Smooth muscle cell (in vitro differentiated cells): Measurements from ENCODE around the gene POFUT1. TPM values are rescaled to one million over a fixed set of nuclear protein-coding genes. Genes with fewer than 3 reads are reported as not detected.
"Not testable (repeated sequence)": the region's sequence is repeated elsewhere in the genome, so short reads cannot be mapped to it uniquely, and the experiment has no call there.

Experiments used
- DNase-seq: peaks from one replicate; lab custom pipeline; 2025; ENCODE audit not compliant: unreplicated experiment; lab: John Stamatoyannopoulos, UW
- H2AFZ ChIP-seq: fragments of 200-600 bp; sonication (generic); 2 replicates; pipeline ENCODE4 v1.6.0; 2016; ENCODE audit warnings: antibody characterized with exemption, low read depth, mild to moderate bottlenecking
- H3F3A ChIP-seq: fragments of 200-600 bp; sonication (generic); 2 replicates; pipeline ENCODE4 v1.6.0; 2017; ENCODE audit warnings: antibody characterized with exemption, low read depth
- H3K27ac ChIP-seq: fragments of 200-600 bp; sonication (generic); 2 replicates; pipeline ENCODE4 v1.5.1; 2016; ENCODE audit warnings: low read depth, mild to moderate bottlenecking
- H3K27me3 ChIP-seq: fragments of 200-600 bp; sonication (generic); 2 replicates; pipeline ENCODE4 v1.6.1; 2016; ENCODE audit warnings: low read depth, mild to moderate bottlenecking
- H3K36me3 ChIP-seq: fragments of 200-600 bp; sonication (generic); 2 replicates; pipeline ENCODE4 v1.5.1; 2016; ENCODE audit warnings: low read depth
- H3K4me1 ChIP-seq: fragments of 200-600 bp; sonication (generic); 2 replicates; pipeline ENCODE4 v1.5.1; 2016; ENCODE audit warnings: low read depth
- H3K4me2 ChIP-seq: fragments of 200-600 bp; sonication (generic); 2 replicates; pipeline ENCODE4 v1.6.0; 2016; ENCODE audit warnings: mild to moderate bottlenecking
- H3K4me3 ChIP-seq: fragments of 200-600 bp; sonication (generic); 2 replicates; pipeline ENCODE4 v1.5.1; 2016; ENCODE audit warnings: mild to moderate bottlenecking
- H3K79me2 ChIP-seq: fragments of 200-600 bp; sonication (generic); 2 replicates; pipeline ENCODE4 v1.6.0; 2016; ENCODE audit warnings: low read depth, mild to moderate bottlenecking
- H3K9ac ChIP-seq: fragments of 200-600 bp; sonication (generic); 2 replicates; pipeline ENCODE4 v1.6.0; 2016; ENCODE audit warnings: low read depth
- H3K9me3 ChIP-seq: fragments of 200-600 bp; sonication (generic); replicated peaks from 2 replicates; pipeline ENCODE4 v1.5.1; 2016; ENCODE audit warnings: low read depth
- H4K20me1 ChIP-seq: fragments of 200-600 bp; sonication (generic); 2 replicates; pipeline ENCODE4 v1.6.0; 2016; ENCODE audit warnings: low read depth
- WGBS: methylation state at CpG from one replicate; pipeline ENCODE4 v1.1.7; 2016; ENCODE audit warnings: low lambda C conversion rate; 5-methylcytosine and 5-hydroxymethylcytosine counted together
- polyA plus RNA-seq: library from polyadenylated mRNA; unstranded; fragments of >200 nt; fragmentation: Nextera tagmentation; extraction: Ambion mirVana; gene quantifications from 2 replicates; pipeline ENCODE4 v1.2.1, GENCODE V29; 2016
- total RNA-seq: library from RNA; depleted of rRNA; stranded (reverse); fragments of >200 nt; gene quantifications from 2 replicates; pipeline ENCODE4 v1.2.3, GENCODE V29; 2014
- TF ChIP-seq, protein P1 (sequence below): fragments of 200-600 bp; sonication (generic); IDR thresholded peaks from 2 replicates; pipeline ENCODE4 v1.5.1; 2017; ENCODE audit warnings: borderline replicate concordance, mild to moderate bottlenecking, antibody characterized with exemption; ENCODE audit not compliant: insufficient read depth, poor library complexity, severe bottlenecking

Gene POFUT1
- total and polyA plus RNA-seq, 2 experiments from 2014 or later, result 44.3 to 45.0 TPM

DNA sequence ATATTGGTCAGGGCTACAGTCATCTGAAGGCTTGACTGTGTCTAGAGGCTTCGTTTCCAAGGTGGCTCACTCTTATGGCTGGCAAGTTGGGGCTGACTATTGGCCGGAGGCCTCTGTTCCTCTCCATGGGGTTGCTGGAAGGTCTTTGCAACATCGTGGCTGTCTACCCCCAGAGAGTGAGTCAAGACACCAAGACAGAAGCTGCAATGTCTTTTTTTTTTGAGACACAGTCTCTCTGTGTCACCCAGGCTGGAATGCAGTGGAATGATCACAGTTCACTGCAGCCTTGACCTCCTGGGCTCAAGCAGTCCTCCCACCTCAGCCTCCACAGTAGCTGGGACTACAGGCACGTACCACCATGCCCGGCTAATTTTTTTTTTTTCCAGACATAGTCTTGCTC, 40.4 kb downstream of the POFUT1 start:
- 80% methylated on average over 5 of the region's 5 CpGs for WGBS
- TF ChIP-seq, protein P1, sequence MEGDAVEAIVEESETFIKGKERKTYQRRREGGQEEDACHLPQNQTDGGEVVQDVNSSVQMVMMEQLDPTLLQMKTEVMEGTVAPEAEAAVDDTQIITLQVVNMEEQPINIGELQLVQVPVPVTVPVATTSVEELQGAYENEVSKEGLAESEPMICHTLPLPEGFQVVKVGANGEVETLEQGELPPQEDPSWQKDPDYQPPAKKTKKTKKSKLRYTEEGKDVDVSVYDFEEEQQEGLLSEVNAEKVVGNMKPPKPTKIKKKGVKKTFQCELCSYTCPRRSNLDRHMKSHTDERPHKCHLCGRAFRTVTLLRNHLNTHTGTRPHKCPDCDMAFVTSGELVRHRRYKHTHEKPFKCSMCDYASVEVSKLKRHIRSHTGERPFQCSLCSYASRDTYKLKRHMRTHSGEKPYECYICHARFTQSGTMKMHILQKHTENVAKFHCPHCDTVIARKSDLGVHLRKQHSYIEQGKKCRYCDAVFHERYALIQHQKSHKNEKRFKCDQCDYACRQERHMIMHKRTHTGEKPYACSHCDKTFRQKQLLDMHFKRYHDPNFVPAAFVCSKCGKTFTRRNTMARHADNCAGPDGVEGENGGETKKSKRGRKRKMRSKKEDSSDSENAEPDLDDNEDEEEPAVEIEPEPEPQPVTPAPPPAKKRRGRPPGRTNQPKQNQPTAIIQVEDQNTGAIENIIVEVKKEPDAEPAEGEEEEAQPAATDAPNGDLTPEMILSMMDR, result no peak
- no peak overlapping the region for H3K9ac ChIP-seq
- no peak overlapping the region for H2AFZ ChIP-seq
- no peaks in the 10 kb centered on the region for H3K4me1 ChIP-seq
- H3K36me3 ChIP-seq, result no peaks in the 10 kb centered on the region
- no peaks in the 10 kb centered on the region for H3K27me3 ChIP-seq
- H3K79me2 ChIP-seq, result no peaks in the 10 kb centered on the region
- no peak for DNase-seq
- no peaks in the 10 kb centered on the region for H3K9me3 ChIP-seq
- no peaks in the 10 kb centered on the region for H3F3A ChIP-seq
- H3K4me2 ChIP-seq, result no peak overlapping the region
- H3K4me3 ChIP-seq, result no peak overlapping the region
- no peaks in the 10 kb centered on the region for H4K20me1 ChIP-seq
- H3K27ac ChIP-seq, result no peak overlapping the region

DNA sequence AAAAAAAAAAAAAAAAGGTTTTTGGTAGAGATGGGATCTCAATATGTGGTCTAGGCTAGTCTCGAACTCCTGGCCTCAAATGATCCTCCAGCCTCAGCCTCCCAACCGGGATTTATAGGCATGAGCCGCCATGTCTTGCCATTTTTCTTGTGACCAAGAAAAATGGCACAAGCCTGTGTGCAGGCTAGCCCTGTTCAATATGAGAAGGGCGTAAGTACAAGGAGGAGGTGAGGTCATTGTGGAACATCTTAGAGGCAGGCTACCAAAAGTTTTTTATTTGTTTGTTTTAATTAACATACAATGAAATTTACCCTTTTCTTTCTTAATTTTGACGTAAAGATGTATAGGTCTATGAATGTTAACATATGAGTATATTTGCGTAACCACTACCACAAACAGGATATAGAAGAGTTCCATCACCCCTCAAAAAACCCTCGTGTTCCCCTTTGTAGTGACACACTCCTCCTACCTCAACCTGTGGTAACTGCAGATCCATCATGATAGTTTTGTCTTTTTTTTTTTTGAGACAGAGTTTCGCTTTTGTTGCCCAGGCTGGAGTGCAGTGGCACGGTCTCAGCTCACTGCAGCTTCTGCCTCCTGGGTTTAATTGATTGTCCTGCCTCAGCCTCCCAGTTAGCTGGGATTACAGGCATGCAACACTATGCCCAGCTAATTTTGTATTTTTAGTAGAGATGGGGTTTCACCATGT, 41.5 kb downstream of the POFUT1 start:
- H2AFZ ChIP-seq, result no peak overlapping the region
- H3K4me1 ChIP-seq, result no peaks in the 10 kb centered on the region
- no peaks in the 10 kb centered on the region for H3K36me3 ChIP-seq
- H3K27me3 ChIP-seq, result no peaks in the 10 kb centered on the region
- no peaks in the 10 kb centered on the region for H3K79me2 ChIP-seq
- no peak overlapping the region for H3K4me3 ChIP-seq
- H4K20me1 ChIP-seq, result no peaks in the 10 kb centered on the region
- H3K9ac ChIP-seq, result no peak overlapping the region
- no peak overlapping the region for H3K27ac ChIP-seq
- TF ChIP-seq, protein P1, result no peak
- no peaks in the 10 kb centered on the region for H3K9me3 ChIP-seq
- WGBS, result 95% methylated on average over 9 of the region's 9 CpGs
- no peak for DNase-seq
- H3F3A ChIP-seq, result no peaks in the 10 kb centered on the region
- no peak overlapping the region for H3K4me2 ChIP-seq

DNA sequence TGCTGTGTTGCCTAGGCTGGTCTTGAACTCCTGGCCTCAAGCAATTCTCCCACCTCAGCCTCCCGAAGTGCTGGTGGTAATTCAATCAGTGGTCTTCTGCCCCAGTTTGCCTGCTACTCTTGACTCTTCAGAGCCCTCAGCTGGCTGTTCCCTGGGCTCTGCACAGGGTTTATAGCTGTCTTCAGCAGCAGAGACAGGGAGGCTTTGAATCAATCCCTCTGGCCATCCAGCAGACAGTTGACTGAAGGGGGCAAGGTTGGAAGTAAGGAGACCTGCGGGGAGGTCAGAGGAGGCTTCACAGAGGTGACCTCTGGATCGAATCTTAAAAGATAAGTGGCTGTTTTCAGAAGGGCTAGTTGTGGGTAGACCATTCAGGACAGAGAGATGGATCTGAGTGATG, 43.8 kb downstream of the POFUT1 start:
- H3F3A ChIP-seq, result peaks cover 10% of the 10 kb centered on the region
- no peaks in the 10 kb centered on the region for H3K27me3 ChIP-seq
- DNase-seq, result no peak
- no peaks in the 10 kb centered on the region for H3K36me3 ChIP-seq
- H3K27ac ChIP-seq, result no peak overlapping the region
- H3K4me2 ChIP-seq, result no peak overlapping the region
- no peak overlapping the region for H3K9ac ChIP-seq
- no peak overlapping the region for H2AFZ ChIP-seq
- 80% methylated on average over 3 of the region's 3 CpGs for WGBS
- no peaks in the 10 kb centered on the region for H3K79me2 ChIP-seq
- no peaks in the 10 kb centered on the region for H3K9me3 ChIP-seq
- H4K20me1 ChIP-seq, result no peaks in the 10 kb centered on the region
- TF ChIP-seq, protein P1, result no peak
- no peaks in the 10 kb centered on the region for H3K4me1 ChIP-seq
- H3K4me3 ChIP-seq, result no peak overlapping the region

DNA sequence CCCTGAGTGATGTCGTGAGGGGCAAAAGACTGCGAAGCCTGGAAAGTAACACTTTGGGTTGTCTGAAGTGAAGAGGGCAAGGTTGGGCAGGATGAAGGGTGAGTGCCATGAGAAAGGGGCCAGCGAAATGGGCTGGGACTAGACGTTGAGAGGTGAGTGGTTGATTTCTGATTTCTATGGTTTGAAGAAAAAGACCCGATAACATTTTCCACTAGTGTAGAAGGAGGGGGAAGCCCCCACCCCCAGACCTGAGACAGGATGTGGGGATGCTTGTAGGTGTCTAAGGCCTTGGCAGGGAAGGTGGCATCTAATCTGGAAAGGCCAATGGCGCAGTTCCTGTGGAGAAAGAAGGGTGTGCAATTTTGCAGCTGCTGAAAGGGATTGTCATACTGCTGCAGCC, 44.5 kb downstream of the POFUT1 start:
- H3K4me1 ChIP-seq, result no peaks in the 10 kb centered on the region
- no peaks in the 10 kb centered on the region for H3K79me2 ChIP-seq
- H4K20me1 ChIP-seq, result no peaks in the 10 kb centered on the region
- H2AFZ ChIP-seq, result no peak overlapping the region
- DNase-seq, result no peak
- H3K27ac ChIP-seq, result no peak overlapping the region
- H3K9me3 ChIP-seq, result no peaks in the 10 kb centered on the region
- no peak overlapping the region for H3K4me2 ChIP-seq
- H3K9ac ChIP-seq, result no peak overlapping the region
- TF ChIP-seq, protein P1, result no peak
- no peaks in the 10 kb centered on the region for H3K36me3 ChIP-seq
- WGBS, result 93% methylated on average over 6 of the region's 6 CpGs
- H3K4me3 ChIP-seq, result no peak overlapping the region
- peaks cover 10% of the 10 kb centered on the region for H3F3A ChIP-seq
- no peaks in the 10 kb centered on the region for H3K27me3 ChIP-seq

DNA sequence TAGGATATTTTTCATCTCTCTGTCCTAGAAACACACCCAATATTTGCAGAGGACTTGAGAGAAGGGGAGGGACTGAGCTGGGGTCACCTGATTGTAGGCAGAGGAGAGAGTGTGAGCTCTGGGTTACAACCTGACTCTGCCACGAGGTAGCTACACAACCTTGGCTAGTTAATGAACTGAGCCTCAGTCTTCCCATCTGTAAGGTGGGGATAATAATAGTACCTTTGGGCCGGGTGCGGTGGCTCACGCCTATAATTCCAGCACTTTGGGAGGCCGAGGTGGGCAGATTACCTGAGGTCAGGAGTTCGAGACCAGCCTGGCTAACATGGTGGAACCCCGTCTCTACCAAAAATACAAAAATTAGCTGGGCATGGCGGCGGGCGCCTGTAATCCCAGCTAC, 53.3 kb downstream of the POFUT1 start:
- not testable (repeated sequence) for H3K4me1 ChIP-seq, H3K4me2 ChIP-seq, H3F3A ChIP-seq, H3K27ac ChIP-seq, DNase-seq, H2AFZ ChIP-seq, H3K9me3 ChIP-seq, H4K20me1 ChIP-seq, H3K27me3 ChIP-seq, H3K79me2 ChIP-seq, H3K36me3 ChIP-seq, H3K9ac ChIP-seq, H3K4me3 ChIP-seq
- 97% methylated on average over 10 of the region's 10 CpGs for WGBS
